ENCODE results near the gene TTR.

TTR gene

DNA sequence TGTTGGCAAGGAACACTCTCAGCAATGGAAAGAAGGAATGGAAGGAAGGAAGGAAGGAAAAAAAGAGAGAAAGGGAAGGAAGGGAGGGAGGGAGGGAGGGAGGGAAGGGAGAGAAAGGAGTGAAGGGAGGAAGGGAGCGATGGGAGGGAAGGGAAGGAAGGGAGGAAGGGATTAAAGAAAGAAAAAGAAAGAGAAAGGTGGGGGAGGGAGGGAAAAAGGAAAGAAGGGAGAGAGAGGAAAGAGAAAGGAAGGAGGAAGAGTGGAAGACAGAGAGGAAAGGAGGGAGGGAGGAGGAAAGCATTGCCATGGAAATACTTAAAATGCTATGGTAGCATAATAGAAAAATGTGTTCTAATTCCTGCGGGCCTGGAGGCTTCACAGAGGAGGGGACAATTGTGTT is 22.4 kb downstream of the TTR start:
- no peak for DNase-seq
- peaks cover 6% of the 10 kb centered on the region for H3K27me3 Mint-ChIP-seq
- no peaks in the 10 kb centered on the region for H3K4me1 Mint-ChIP-seq
- H3K36me3 Mint-ChIP-seq, result no peaks in the 10 kb centered on the region
- H3K27ac Mint-ChIP-seq, result no peak overlapping the region
- H3K9me3 Mint-ChIP-seq, result no peaks in the 10 kb centered on the region
- CTCF ChIA-PET, result interaction anchor here (0.5 kb wide), 1 partner anchor 31 kb away, joined by 3 read pairs; no protein-coding TSS in a partner anchor
- H3K4me3 Mint-ChIP-seq, result no peak overlapping the region

DNA sequence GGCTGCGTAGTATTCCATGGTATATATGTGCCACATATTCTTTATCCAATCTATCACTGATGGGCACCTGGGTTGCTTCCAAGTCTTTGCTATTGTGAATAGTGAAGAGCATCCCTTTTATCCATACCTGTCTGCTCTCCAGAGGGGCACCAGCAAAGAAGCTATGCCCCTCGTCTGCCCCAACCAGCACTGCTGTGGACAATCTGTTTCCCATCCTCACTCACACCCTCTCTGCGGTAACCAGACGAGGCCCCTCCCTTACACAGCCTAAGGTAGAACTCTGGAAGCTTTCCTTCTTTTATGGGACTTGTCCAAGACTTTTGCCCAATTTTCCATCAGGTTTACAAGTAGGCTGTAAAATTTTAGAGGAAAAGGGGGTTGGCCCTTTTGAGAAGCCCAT is 24.9 kb downstream of the TTR start:
- no peak overlapping the region for H3K27ac Mint-ChIP-seq
- H3K9me3 Mint-ChIP-seq, result no peaks in the 10 kb centered on the region
- DNase-seq, result no peak
- CTCF ChIA-PET, result no interaction called here
- H3K36me3 Mint-ChIP-seq, result no peaks in the 10 kb centered on the region
- no peaks in the 10 kb centered on the region for H3K27me3 Mint-ChIP-seq
- no peaks in the 10 kb centered on the region for H3K4me1 Mint-ChIP-seq
- no peak overlapping the region for H3K4me3 Mint-ChIP-seq

DNA sequence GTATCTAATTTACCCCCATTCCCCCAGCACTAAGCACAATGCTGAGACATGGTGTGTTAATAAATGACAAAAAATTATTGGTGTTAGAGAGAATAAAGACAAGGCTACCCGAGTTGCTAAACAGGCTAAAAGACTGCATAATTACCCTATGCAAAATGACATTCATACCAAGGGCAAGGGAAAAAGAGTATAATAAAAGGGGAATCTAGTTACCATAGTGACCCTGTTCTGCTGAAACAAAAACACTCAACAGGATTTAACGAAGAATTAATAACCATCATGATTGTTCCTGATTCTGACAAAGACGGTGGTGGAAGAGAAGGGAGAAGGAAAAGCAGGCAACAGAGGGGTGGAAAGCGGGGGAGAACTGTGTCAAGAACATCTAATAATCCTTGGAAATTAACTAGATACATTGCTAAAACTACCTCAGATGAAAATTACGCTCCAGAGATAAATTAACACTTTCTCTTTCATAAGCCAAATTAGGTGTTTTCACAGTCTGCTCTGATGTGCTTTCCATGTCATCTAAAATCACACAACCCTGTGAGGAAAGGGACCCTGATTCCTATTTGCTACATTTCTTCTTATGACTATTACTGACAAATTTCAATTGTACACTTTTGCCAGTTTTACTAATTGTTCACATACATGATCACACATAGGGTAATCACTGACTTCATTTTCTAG is 25.5 kb downstream of the TTR start:
- Mint-ChIP-seq H3K27ac (no peak overlapping the region), H3K27me3 (no peaks in the 10 kb centered on the region), H3K9me3 (no peaks in the 10 kb centered on the region), H3K36me3 (no peaks in the 10 kb centered on the region), H3K4me3 (no peak overlapping the region), H3K4me1 (no peaks in the 10 kb centered on the region)
- CTCF ChIA-PET, result no interaction called here
- DNase-seq, result no peak

DNA sequence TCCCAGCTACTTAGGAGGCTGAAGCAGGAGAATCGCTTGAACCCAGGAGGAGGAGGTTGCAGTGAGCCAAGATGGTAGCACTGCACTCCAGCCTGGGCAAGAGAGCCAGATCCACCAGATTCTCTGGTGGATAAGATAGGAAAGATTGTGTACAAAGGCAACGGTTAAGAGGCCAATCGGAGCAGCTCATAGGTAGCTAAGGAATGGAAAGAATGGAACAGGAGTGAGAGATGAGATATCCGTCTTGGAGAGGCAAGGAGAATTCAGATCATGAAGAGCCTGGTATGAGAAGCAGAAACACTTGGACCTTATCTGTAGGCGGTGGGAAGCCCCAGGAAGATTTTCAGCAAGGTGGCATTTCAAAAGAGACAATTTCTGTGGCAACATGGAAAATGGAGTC is 27.1 kb downstream of the TTR start:
- Mint-ChIP-seq H3K36me3 (no peaks in the 10 kb centered on the region), H3K27ac (no peak overlapping the region), H3K4me3 (no peak overlapping the region), H3K27me3 (no peaks in the 10 kb centered on the region), H3K9me3 (no peaks in the 10 kb centered on the region), H3K4me1 (no peaks in the 10 kb centered on the region)
- no peak for DNase-seq
- CTCF ChIA-PET, result no interaction called here

DNA sequence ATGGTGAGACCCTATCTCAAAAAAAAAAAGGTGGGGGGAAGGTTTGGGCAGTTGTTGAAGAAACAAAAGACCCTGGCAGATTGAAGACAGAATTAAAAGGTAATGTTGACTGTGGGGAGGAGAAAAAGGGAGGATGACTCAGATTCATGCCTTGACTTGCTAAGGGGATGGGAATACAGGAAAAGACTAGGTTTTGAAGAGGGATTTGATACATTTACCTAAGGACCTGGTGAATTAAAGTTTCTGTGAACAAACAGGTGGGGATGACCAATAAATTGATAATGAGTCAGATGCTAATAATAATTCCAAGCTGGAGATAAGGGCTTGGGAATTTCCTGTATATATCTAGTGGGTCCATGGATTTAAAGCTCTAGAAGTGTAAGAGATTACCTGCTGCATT is 27.6 kb downstream of the TTR start:
- DNase-seq, result no peak
- Mint-ChIP-seq H3K27me3 (no peaks in the 10 kb centered on the region), H3K4me1 (no peaks in the 10 kb centered on the region), H3K4me3 (no peak overlapping the region), H3K36me3 (no peaks in the 10 kb centered on the region), H3K27ac (no peak overlapping the region), H3K9me3 (no peaks in the 10 kb centered on the region)
- CTCF ChIA-PET, result no interaction called here

DNA sequence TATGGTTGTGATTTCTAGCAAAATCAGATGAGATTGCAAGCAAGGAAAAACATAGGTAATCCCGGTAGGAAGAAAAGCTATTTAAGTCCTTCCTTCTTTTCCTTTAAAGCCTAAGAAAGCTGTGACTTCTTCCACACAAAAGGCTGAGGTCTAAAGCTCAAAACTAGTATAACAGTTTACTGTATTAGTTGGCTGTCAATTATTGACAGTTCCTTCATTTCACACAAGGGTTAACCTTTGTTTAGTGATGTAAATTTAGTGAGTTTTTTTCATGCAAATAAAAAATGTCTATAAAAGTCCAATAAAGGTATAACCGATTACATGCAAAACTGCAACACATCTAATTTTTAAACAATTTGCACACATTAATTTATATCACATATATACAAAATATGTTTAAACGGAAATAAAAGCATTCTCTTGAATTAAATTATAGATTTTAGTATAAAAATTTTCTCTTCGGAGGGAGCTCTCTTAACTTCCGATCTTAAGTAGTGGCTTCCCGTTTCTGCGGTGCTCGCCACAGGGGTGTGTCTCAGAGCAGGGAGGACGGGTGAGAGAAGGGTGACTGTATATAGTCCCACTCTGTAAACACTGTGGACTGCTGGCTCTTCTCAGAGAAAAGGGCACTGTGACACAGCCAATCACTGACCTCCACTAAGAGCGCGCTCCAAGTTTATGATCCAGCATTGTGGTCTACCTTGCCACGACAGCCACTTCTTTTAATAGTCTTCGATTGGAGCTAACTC is 33.4 kb downstream of the TTR start:
- no peaks in the 10 kb centered on the region for H3K9me3 Mint-ChIP-seq
- no peak overlapping the region for H3K27ac Mint-ChIP-seq
- H3K4me1 Mint-ChIP-seq, result no peaks in the 10 kb centered on the region
- DNase-seq, result no peak
- H3K36me3 Mint-ChIP-seq, result no peaks in the 10 kb centered on the region
- CTCF ChIA-PET, result no interaction called here
- no peak overlapping the region for H3K4me3 Mint-ChIP-seq
- H3K27me3 Mint-ChIP-seq, result no peaks in the 10 kb centered on the region

DNA sequence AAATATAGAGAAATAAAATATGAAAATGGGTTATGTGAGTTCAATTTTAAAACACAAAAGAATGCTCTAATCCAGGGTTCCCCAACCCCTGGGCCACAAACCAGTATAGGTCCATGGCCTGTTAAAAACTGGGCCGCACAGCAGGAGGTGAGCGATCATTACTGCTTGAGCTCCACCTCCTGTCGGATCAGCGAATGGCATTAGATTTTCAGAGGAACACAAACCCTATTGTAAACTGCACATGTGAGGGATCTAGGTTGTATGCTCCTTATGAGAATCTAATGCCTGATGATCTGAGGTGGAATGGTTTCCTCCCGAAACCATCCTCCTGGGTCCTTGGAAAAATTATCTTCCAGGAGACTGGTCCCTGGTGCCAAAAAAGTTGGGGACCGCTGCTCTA is 34.7 kb downstream of the TTR start:
- DNase-seq, result no peak
- Mint-ChIP-seq H3K4me3 (no peak overlapping the region), H3K4me1 (no peaks in the 10 kb centered on the region), H3K36me3 (no peaks in the 10 kb centered on the region), H3K27me3 (no peaks in the 10 kb centered on the region), H3K27ac (no peak overlapping the region), H3K9me3 (no peaks in the 10 kb centered on the region)
- CTCF ChIA-PET, result no interaction called here

DNA sequence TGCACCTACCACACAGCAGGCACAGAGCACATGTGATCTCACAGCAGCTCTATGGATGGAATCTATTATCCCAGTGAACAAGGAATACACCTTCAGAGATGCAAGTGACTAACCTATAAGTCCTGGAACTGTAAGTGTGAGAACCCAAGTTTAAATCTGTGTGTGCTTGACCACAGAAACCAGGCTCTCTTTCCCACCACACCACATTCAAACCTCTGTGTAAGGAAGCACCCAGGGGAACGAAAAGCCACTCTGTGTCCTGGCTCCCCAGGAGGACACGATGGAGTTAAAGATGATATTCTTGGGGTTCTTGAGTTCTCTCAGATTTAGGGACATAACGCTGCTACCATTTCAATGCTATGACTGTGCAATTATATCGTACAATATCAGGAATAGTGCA is 38.9 kb downstream of the TTR start:
- no peak overlapping the region for H3K27ac Mint-ChIP-seq

DNA sequence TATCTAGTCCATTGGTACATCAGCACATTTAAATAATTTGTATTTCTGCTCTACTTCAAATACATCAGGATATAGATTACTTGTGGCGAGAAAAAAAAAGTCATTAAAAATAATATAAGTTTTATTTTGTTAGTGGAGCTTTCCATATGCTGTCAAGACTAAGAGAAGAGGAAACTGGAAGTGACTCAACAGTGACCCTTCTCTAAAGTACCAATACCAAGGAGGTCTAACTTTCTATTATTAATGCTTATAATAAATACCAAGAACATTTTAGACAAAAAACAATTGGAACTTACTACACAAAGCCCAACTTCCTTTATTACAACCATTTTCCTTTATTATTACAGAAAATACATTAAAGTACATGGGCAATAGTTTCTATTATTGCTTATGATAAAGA is 39.8 kb downstream of the TTR start:
- DNase-seq, result no peak
- Mint-ChIP-seq H3K4me3 (no peak overlapping the region), H3K27me3 (peaks cover 3% of the 10 kb centered on the region), H3K27ac (no peak overlapping the region), H3K4me1 (peaks cover 12% of the 10 kb centered on the region), H3K9me3 (no peaks in the 10 kb centered on the region), H3K36me3 (no peaks in the 10 kb centered on the region)
- CTCF ChIA-PET, result no interaction called here

More for the DNA sequence above, 38.9 kb downstream of the TTR start:
- H3K4me1 Mint-ChIP-seq, result peaks cover 12% of the 10 kb centered on the region
- no peaks in the 10 kb centered on the region for H3K9me3 Mint-ChIP-seq
- H3K36me3 Mint-ChIP-seq, result no peaks in the 10 kb centered on the region
- no peak for DNase-seq
- H3K4me3 Mint-ChIP-seq, result no peak overlapping the region
- CTCF ChIA-PET, result no interaction called here
- peaks cover 2% of the 10 kb centered on the region for H3K27me3 Mint-ChIP-seq

DNA sequence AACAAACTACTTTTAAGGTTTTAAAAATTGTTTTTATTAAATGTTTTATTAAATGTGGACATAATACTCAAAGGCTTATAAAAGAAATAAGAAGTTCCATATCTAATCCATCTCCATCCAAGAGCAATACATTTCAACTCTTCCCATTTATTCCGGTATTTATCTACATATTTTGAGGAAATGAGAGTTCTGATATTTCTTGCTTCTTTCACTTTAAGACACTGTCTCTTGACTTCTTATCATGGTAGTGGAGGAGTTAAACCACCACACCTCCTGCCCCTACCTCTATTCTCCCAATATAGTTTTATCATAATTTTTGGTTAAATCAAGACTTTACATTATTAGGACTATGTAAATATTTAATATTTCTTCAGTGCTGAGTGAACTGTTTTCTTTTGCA is 40.7 kb downstream of the TTR start:
- Mint-ChIP-seq H3K36me3 (no peaks in the 10 kb centered on the region), H3K27ac (no peak overlapping the region), H3K9me3 (no peaks in the 10 kb centered on the region), H3K4me3 (no peak overlapping the region), H3K27me3 (peaks cover 3% of the 10 kb centered on the region), H3K4me1 (peaks cover 12% of the 10 kb centered on the region)
- DNase-seq, result no peak
- CTCF ChIA-PET, result no interaction called here

DNA sequence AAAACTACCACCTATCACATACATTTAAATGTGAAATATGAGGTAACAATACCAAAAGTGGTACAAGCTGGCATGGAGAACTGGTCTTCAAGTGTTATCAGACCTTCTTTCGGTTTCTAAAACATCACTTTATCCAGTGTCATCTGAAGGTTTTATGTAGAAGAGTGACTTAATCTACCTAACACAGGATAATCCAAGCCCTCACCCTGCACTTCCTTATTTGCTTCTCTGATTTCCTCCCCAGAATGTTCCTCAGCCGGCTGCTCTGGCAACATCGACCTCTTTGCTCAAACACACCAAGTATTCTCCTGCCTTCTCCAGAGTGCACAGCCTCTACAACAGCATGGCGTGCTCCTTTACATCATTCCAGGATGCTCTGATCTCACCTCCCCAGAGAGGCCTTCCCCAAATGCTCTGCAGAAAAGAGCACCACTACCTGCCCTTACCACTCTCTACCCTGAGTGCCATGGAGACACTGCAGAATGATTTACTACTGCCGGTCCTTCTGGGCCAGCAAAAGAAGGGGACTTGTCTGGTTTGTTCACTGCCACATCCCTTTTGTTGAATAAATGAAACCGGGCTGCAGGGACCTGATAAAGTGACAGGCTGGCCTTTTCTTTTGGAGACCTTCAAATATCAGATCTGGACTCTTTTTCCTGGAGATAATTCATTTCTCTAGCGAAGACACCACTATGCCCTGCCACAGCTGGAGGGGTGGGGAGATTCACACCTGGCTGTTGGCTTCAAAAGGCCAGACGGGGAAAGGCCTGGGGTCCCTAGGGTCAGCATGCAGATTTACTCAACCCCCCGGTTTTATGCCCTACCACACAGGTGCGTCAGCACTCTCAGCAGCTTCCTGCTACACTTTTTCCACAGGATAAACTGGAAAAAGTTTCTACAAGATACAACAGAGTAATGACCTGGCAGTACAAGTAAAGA is 42.0 kb downstream of the TTR start:
- no peaks in the 10 kb centered on the region for H3K36me3 Mint-ChIP-seq
- peaks cover 12% of the 10 kb centered on the region for H3K4me1 Mint-ChIP-seq
- CTCF ChIA-PET, result interaction anchor here (1.2 kb wide), 1 partner anchor 105 kb away, joined by 3 read pairs; no protein-coding TSS in a partner anchor
- peaks cover 3% of the 10 kb centered on the region for H3K27me3 Mint-ChIP-seq
- no peak overlapping the region for H3K4me3 Mint-ChIP-seq
- no peak overlapping the region for H3K27ac Mint-ChIP-seq
- DNase-seq, result no peak
- H3K9me3 Mint-ChIP-seq, result no peaks in the 10 kb centered on the region

DNA sequence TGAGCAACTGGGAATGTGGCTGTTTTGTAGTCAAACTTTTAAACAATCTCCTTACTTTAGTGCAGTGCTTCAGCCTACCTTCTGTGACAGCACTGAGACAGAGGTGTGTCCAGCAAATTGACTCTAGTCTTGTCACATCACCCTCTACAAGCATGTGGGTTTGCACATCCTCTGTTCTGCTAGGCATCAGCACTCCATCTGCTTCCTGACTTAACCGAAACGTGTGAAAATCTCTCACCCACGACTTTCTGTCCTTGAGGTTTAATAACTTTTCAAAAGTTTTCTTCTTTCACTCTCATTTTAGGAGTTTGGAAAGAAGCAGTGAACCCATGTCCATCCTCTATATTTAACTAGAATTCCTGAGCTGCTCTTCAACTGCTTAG is 42.6 kb downstream of the TTR start:
- Mint-ChIP-seq H3K4me3 (no peak overlapping the region), H3K27me3 (peaks cover 3% of the 10 kb centered on the region), H3K27ac (no peak overlapping the region), H3K4me1 (peaks cover 12% of the 10 kb centered on the region), H3K9me3 (no peaks in the 10 kb centered on the region), H3K36me3 (no peaks in the 10 kb centered on the region)
- no peak for DNase-seq
- CTCF ChIA-PET, result interaction anchor here (1.2 kb wide), 1 partner anchor 104 kb away, joined by 3 read pairs; no protein-coding TSS in a partner anchor

DNA sequence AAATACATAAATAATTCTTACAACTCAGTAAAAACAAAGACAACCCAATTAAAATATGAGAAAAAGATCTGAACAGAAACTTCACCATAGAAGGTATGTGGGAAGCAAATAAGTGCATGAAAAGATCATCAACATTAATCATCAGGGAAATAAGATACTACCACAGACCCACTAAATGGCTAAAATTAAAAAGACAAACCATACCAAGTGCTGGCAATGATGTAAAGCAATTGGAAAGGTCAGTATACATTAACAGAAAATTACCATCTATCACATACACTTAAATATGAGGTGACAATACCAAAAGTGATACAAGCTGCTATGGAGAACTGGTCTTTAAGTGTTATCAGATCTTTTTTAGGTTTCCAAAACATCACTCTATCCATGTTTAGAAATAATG is 44.7 kb downstream of the TTR start:
- no peaks in the 10 kb centered on the region for H3K9me3 Mint-ChIP-seq
- CTCF ChIA-PET, result interaction anchor here (1.2 kb wide), 1 partner anchor 86 kb away, joined by 4 read pairs; no protein-coding TSS in a partner anchor
- H3K27ac Mint-ChIP-seq, result no peak overlapping the region
- peaks cover 3% of the 10 kb centered on the region for H3K27me3 Mint-ChIP-seq
- no peak for DNase-seq
- H3K36me3 Mint-ChIP-seq, result no peaks in the 10 kb centered on the region
- no peak overlapping the region for H3K4me3 Mint-ChIP-seq
- peaks cover 12% of the 10 kb centered on the region for H3K4me1 Mint-ChIP-seq

DNA sequence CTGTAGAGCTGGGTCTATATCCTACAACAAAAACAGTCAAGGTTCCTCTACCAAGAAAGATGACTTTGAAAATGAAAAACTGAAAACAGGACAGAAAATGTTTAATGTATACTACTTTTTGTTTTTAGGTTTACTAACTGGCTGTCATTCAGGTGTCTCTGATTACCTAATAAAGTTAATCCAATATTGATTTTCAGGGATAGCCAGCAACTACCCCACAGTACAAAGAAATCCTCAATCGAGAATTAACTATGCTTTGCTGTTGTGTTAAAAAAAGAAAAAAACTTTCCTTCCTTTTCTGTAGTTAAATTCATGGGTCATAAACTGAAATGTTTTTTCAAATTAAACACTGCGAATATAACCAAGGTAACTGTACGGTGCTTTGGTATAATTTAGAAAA is 45.8 kb downstream of the TTR start:
- no peak overlapping the region for H3K4me3 Mint-ChIP-seq

More for the DNA sequence above, 45.8 kb downstream of the TTR start:
- DNase-seq, result no peak
- CTCF ChIA-PET, result interaction anchor here (1.2 kb wide), 1 partner anchor 85 kb away, joined by 4 read pairs; no protein-coding TSS in a partner anchor
- H3K27me3 Mint-ChIP-seq, result peaks cover 7% of the 10 kb centered on the region
- peaks cover 12% of the 10 kb centered on the region for H3K4me1 Mint-ChIP-seq
- no peaks in the 10 kb centered on the region for H3K9me3 Mint-ChIP-seq
- H3K27ac Mint-ChIP-seq, result no peak overlapping the region
- H3K36me3 Mint-ChIP-seq, result no peaks in the 10 kb centered on the region
